Measurements from ENCODE around the gene DDN. TPM values are rescaled to one million over a fixed set of nuclear protein-coding genes. Genes with fewer than 3 reads are reported as not detected.
A peak's percentile ranks its signal among the peaks of the same experiment; 100 is the strongest.

Gene DDN
- polyA plus RNA-seq, 1 experiment, result 0.07 TPM

- peaks cover 13% of the 10 kb centered on the region for H3K36me3 ChIP-seq (ENCODE audit: control insufficient read depth, insufficient read depth, low read length)
- CTCF ChIA-PET, result interaction anchor here (0.7 to 1.5 kb wide), 10 partner anchors 10 to 44 kb away, joined by 3 to 9 read pairs (median 4); partner anchors contain the start of gene DDN
- POLR2A ChIA-PET, result interaction anchor here (0.6 kb wide), 1 partner anchor 62 kb away, joined by 14 read pairs; the partner anchor contains the start of gene ARF3
- TF ChIP-seq, protein P1, sequence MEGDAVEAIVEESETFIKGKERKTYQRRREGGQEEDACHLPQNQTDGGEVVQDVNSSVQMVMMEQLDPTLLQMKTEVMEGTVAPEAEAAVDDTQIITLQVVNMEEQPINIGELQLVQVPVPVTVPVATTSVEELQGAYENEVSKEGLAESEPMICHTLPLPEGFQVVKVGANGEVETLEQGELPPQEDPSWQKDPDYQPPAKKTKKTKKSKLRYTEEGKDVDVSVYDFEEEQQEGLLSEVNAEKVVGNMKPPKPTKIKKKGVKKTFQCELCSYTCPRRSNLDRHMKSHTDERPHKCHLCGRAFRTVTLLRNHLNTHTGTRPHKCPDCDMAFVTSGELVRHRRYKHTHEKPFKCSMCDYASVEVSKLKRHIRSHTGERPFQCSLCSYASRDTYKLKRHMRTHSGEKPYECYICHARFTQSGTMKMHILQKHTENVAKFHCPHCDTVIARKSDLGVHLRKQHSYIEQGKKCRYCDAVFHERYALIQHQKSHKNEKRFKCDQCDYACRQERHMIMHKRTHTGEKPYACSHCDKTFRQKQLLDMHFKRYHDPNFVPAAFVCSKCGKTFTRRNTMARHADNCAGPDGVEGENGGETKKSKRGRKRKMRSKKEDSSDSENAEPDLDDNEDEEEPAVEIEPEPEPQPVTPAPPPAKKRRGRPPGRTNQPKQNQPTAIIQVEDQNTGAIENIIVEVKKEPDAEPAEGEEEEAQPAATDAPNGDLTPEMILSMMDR (IDR thresholded peaks at IDR 0.05; ENCODE audit: insufficient read depth, low read depth, low read length), result peak; percentile 53
- no peak for DNase-seq (ENCODE audit: low read depth)
- H3K4me3 ChIP-seq (ENCODE audit: low read depth, low read length), result no peak overlapping the region
- H3K27me3 ChIP-seq (ENCODE audit: control insufficient read depth, insufficient read depth, low read length), result no peaks in the 10 kb centered on the region
These were observed 20.5 kb upstream of the DDN start for GRCh38 chr12:49019443-49020324.

DNA sequence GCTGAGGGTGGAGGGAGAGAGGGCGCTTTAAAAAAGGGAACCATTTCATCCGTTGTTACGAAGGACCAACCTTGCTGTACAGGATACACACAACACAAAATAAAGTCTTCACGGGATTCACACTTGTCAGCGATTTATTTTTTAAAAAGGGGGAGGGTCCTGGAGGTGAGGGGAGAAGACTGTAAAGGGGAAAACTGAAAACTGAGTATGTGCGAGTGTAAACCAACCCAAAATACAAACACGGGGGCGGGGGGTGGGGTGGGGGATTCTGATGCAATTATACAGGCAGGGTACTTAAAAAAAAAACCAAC, 19.9 kb upstream of the DDN start:
- TF ChIP-seq, protein P1 (IDR thresholded peaks at IDR 0.05; ENCODE audit: insufficient read depth, low read depth, low read length), result no peak
- ChIA-PET CTCF (interaction anchor here (0.7 to 1.5 kb wide), 3 partner anchors 11 to 31 kb away, joined by 3 to 5 read pairs (median 5); no protein-coding TSS in a partner anchor), POLR2A (interaction anchor here (0.6 kb wide), 1 partner anchor 62 kb away, joined by 14 read pairs; the partner anchor contains the start of gene ARF3)
- Histone ChIP-seq H3K36me3 (ENCODE audit: control insufficient read depth, insufficient read depth, low read length) (peaks cover 10% of the 10 kb centered on the region), H3K4me3 (ENCODE audit: low read depth, low read length) (peak overlapping the region; percentile 84), H3K27me3 (ENCODE audit: control insufficient read depth, insufficient read depth, low read length) (no peaks in the 10 kb centered on the region)
- no peak for DNase-seq (ENCODE audit: low read depth)

DNA sequence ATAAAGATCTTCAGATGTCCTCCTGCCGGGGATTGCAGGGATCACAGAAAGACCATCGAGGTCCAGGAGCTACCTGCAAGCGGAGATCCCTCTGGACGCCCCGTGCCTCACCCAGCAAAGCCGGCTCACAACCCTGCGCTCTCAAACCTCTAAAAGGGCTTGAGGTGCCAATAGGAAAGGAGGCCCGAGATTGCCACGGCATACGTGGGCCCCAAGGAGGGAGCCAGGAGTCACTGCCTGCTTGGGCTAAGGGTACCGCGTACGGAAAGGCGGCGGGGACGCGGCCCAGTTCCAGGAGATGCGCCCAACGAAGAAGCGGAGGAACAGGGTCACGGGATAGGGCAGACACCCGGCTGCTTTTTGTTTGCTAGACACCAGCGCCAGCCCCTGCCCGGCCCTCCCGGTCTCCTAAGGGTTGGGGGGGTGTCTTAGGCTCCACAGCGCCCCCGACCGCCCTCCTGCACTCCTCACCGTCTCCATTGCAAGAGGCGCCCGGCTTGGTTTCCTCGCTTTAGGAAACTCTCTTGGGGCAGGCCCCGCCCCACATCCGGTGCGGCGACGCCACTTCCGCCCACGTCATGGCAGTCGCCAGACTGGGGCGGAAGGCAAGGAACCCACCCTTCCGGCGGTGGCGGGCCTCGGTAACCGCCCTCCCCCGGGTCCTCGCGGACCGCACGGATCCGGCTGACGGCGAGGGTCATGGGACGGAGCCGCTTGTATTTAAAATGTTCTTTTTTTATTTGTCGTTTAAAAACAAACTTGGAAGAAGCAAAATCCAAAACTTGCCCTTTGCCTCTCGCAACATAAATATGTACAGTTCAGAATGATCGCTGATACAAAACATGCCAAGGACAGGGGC, 19.3 kb upstream of the DDN start, which contains the start of gene PRKAG1:
PRKAG1 (minus strand) TSS at position 516 of the 859 bp plus-strand sequence; CDS start at position 480, 36 bp downstream.
- DNase-seq (ENCODE audit: low read depth), result peak; percentile 88
- Histone ChIP-seq H3K27me3 (ENCODE audit: control insufficient read depth, insufficient read depth, low read length) (no peaks in the 10 kb centered on the region), H3K36me3 (ENCODE audit: control insufficient read depth, insufficient read depth, low read length) (peaks cover 7% of the 10 kb centered on the region), H3K4me3 (ENCODE audit: low read depth, low read length) (peak within 1 kb of the TSS; percentile 84)
- ChIA-PET CTCF (interaction anchor here (0.6 to 1.2 kb wide), 7 partner anchors 10 to 113 kb away, joined by 3 to 6 read pairs (median 5); no protein-coding TSS in a partner anchor), POLR2A (interaction anchor here (0.6 to 0.7 kb wide), 2 partner anchors 16 to 19 kb away, joined by 3 read pairs; no protein-coding TSS in a partner anchor)
- TF ChIP-seq, protein P1 (IDR thresholded peaks at IDR 0.05; ENCODE audit: insufficient read depth, low read depth, low read length), result peak; percentile 75

DNA sequence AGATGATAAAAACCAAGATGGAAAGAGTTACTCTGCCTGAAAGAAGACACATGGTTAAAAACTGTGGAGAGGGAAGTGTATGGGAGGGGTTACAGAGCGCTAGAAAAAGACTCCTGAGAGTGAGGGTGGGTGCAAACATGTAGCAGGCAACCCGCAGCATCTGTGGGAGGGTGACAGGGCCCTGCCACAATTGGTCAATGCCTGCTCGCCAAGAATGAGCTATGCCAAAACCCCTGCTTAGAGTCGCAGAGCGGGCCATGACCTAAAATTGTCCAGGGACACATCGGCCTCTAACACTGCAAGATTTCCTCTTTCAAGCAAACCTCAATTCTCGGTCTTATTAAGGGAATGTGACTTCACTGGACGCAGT, 18.7 kb upstream of the DDN start:
- TF ChIP-seq, protein P1 (IDR thresholded peaks at IDR 0.05; ENCODE audit: insufficient read depth, low read depth, low read length), result no peak
- CTCF ChIA-PET, result interaction anchor here (0.6 to 1.2 kb wide), 7 partner anchors 10 to 112 kb away, joined by 3 to 6 read pairs (median 5); no protein-coding TSS in a partner anchor
- no peak for DNase-seq (ENCODE audit: low read depth)
- H3K27me3 ChIP-seq (ENCODE audit: control insufficient read depth, insufficient read depth, low read length), result no peaks in the 10 kb centered on the region
- peaks cover 8% of the 10 kb centered on the region for H3K36me3 ChIP-seq (ENCODE audit: control insufficient read depth, insufficient read depth, low read length)
- POLR2A ChIA-PET, result interaction anchor here (0.6 to 0.7 kb wide), 2 partner anchors 17 to 20 kb away, joined by 3 read pairs; no protein-coding TSS in a partner anchor
- peak overlapping the region; percentile 84 for H3K4me3 ChIP-seq (ENCODE audit: low read depth, low read length)
